Anterior cingulate cortex (tissue), 58 donors: ENCODE measurements around the gene CROCC.

Source experiments
- DNase-seq, 58 donors: peaks; one replicate each; lab custom pipeline; 2025; lab: John Stamatoyannopoulos, UW

The CROCC gene

DNA sequence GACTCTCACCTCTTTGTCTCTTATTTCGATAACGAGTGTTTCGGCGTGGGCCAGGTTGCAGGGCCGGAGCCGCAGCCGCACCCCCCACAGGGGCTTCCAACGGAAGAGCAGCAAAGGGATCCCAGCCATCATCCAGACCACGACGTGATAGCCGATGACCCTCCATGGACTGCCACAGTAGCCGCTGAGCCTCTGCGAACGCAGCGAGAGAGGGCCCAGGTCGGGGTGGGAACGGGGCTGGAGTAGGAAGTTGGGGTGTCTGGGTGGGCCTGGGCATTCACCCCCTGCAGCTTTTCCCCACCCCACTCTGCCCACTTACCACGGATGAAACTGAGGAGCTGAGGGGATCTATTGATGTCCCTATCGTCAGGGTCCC lies 83.6 kb downstream of the CROCC start:
- no peak for DNase-seq

DNA sequence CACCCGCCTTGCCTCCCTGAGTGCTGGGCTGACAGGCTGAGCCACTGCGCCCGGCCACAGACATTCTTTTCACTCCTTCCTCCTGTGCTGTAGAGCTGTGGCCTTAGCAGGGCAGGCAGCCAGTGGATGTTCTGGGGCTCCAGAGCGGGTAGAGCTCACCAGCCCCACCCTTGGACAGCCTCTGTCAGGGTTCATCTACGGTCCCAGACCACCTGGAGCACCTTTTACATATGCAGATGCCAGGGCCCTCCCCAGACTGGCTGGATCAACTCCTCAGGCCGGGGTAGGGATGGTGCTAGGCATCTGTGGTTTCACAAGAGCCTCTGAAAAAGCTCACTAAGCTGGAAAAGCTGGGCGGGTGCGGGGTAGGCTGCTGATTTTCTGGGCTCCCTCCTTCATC lies 85.4 kb downstream of the CROCC start:
- no peak for DNase-seq

DNA sequence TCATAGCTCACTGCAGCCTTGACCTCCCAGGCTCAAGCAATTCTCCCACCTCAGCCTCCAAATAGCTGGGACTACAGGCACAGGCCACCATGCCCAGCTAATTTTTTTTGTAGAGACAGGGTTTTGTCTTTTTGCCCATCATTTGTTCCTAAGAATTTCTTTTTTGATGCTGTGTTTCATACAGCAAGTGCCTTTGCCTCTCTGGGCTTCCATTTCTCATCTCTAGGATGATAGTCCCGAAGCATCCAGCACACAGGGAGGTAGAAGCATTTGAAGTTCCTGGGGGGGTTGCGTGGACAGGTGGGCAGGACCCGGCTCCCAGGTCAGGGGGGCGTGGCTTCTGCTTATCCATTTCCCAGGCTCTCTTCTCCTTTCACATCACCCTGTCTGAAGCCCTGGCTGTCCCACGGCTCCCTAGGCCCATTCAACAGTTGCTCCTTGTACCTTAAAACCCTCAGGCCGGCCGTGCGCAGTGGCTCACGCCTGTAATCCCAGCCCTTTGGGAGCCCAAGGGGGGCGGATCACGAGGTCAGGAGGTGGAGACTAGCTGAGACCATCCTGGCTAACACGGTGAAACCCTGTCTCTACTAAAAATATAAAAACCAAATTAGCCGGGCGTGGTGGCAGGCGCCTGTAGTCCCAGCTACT lies 86.6 kb downstream of the CROCC start:
- no peak for DNase-seq

DNA sequence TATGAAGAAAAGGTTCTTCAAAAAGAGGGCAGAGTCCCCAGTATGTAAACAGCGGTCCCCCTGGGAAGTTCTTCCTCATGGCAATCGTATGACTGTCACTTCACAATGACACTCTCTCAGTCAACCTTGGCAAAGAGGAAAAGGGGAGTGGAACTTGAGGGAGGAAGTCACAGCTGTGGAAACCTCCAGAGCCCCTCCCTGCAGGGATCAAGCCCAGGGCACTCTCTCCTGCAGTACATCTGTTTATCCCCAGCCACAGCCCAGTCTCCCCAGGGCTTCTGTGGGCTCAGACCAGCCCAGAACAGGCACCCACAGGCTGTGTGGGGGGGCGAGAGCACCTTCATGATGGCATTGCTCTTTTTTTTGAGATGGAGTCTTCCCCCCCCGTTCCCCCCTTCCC lies 88.0 kb downstream of the CROCC start:
- DNase-seq, result no peak

- DNase-seq, result no peak
Measured at GRCh38 chr1:17011092-17011438, 89.3 kb downstream of the CROCC start.

DNA sequence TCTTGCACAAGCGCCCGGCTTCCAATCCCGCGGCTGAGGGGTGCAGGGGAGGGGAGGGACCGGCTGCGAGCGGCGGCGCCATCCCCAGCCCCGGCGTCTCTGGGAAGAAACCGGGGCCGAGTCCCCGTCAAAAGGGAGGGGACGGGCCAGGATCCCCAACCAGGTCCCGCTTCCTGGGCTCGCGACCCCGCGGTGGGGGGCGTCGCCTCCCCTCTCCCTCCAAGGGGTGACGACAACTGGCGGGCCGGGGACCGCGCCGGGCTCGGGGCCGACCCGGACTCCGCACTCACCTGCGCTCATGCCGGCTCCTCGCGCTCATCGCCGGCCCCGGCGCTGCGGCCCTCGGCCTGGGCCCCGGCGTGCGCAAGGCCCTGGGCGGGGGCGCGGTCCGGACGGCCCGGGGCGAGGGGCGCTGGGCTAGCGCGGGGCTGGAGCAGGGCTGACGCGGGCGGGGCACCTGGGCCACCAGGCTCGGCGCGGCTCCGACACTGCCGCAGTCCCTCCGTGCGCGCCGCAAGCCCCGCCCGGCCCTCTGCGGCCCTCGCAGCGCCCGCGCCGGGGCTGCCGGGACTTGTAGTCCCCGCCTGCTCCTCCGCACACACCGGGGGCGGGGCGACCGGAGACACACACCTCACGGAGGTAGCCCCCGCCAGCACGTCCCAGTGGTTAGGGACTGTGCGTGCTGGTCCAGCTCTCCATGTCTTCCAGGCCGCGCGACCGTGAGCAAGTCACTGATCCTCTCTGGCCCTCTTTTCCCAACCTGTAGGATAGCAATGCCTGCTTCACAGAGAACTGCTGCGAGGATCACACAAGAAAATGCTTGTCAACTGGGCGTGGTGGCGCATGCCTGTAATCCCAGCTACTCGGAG lies 89.9 kb downstream of the CROCC start, which contains the start of gene ATP13A2:
ATP13A2 (minus strand) TSS at position 490 of the 869 bp plus-strand sequence; CDS start at position 300, 190 bp downstream.
- DNase-seq, result peak; percentile 16 to 94 (median 73)

DNA sequence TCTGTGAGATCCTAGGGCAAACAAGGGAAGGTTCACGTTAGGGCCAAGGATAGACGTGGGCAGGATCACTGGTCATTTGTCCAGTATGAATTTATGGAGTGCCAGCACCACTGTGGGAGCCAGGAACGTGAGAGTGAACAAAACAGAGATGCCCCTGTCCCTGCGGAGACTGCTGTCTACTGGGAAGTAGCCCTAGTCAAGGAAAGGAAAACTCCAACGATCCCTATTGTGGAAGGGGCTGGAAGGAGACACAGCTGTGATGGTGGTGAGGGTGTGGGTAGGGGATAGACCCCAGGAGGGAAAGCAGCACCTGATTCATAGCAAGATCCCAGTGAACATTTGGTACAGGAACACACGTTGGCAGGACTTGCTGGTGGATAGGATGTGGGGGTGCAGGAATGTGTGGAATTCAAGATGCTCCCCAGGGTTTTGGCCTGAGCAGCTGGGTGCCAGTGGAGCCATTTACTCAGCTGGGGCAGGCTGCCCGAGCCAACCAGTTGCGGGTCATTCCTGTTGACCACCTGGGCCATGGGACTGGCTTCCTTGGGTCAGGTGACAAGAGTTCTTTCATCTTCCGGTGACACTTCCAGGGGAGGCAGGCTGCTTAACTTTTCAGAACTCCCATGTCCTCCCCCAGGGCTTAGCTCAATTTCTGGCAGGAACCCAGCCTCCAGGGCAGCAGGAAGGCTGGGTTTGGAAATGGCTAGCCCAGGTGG lies 91.2 kb downstream of the CROCC start:
- no peak for DNase-seq

DNA sequence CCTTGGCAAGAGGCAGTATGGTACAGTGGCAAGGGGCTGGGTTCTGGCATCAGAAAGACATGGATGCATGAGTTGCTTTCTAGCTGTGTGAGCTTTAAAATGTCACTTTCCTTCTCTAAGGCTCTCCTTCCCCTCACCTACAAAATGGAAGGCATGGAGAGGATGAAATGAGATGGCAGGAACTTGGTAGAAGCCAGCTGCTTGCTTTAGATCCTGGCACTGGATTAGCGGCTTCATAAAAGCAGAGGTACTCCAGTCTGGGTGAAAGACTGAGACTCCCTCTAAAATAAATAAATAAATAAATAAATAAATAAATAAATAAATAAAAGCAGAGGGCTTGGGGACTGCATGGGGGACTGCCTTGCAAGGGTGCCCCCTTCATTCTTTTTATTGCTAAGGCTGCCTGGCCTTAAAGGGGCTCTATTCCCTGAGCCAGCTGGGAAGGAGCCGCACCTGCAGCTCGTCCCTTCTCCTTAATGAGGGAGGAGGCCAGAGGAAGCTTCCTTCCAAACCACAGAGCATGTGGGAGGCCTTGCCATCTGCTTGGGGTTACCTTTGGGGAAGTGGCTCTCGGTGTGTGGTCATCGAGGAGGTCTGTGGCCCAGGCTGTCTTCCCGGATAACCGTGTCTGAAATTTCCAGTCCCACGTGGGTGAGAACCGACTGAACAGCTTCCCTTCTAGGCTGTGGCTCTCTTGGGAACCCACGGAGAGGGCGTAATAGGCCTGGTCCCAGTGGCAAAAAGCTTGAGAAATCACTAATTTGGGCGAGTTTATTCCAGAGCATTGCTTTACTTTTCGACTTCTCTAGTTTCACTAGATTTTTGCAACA lies 92.0 kb downstream of the CROCC start:
- DNase-seq, result peak in 2 of 58 donors; percentile 6 to 17

GRCh38 chr1:17014671-17015567 lies 93.2 kb downstream of the CROCC start:
- DNase-seq, result no peak

GRCh38 chr1:17016317-17016661 lies 94.6 kb downstream of the CROCC start:
- DNase-seq, result no peak

- DNase-seq, result no peak
Measured at GRCh38 chr1:17017435-17017834, 95.7 kb downstream of the CROCC start.

DNA sequence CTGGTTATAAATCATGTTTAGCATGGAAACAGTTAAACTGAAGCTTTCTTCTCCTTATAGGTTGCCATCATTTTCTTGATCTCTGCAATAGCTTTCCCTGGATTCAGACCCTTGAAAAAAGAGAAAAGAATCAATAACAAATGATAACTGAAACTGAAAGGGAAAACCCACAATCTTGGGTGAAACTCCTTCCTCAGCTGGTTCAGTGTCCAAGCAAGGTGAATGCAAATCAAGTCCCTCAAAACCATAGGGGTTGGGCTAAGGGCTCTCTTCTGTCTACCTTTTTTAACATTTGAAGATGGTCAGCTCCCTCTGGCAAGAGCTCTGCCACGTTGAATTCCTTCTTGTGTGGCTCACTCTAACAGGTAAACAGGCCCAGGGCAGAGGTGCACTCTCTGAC lies 97.1 kb downstream of the CROCC start:
- no peak for DNase-seq

GRCh38 chr1:17020502-17020901 lies 98.8 kb downstream of the CROCC start:
- DNase-seq, result no peak

DNA sequence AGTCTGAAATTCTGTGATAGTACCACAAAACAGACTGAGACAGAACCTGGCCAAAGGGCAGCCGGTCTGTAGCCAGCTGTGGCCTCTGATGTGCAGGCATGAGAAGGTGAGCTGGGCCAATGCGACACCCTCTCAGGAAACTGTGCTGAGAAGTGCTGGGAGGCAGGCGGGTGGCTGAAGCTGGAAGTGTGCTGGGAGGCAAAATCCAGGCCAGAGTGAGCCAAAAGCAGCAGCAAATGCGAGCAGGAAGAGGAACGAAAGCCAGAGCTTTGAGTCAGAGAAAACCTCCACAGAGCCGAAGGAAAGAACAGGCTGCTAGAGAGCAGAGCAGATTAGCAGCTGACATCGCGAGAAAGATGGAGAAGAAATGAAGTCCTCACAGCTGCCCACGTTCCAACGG lies 100.2 kb downstream of the CROCC start:
- DNase-seq, result peak in 3 of 58 donors; percentile 12 to 25 (median 22)
